Activated T-cell treated with anti-CD3 and anti-CD28 coated beads, Interleukin-2, amount 50 U/mL, for 72 hours (primary cell): ENCODE results near the gene KCTD11. TPM values are rescaled to one million over a fixed set of nuclear protein-coding genes. Genes with fewer than 3 reads are reported as not detected.
"Not testable (repeated sequence)": the region's sequence is repeated elsewhere in the genome, so short reads cannot be mapped to it uniquely, and the experiment has no call there.

ENCODE experiments used
- ATAC-seq, 2 donors: fragments of 150-1000 bp; cut with Tn5 transposase; replicated peaks in 1 of 2; 2 replicates each; pipeline ENCODE4 v1.10.0; 2021; ENCODE audit warnings: moderate library complexity in 2 of 2, mild to moderate bottlenecking in 1 of 2
- DNase-seq, 2 donors: peaks; one replicate each; pipeline ENCODE4 v3.0.0; 2021 to 2022; ENCODE audit warnings: mixed read lengths in 1 of 2
- H3K27ac Mint-ChIP-seq: one replicate; pipeline ENCODE4 v1.8.0; 2022; ENCODE audit warnings: mild to moderate bottlenecking, moderate library complexity, mixed read lengths
- H3K27me3 Mint-ChIP-seq: one replicate; pipeline ENCODE4 v1.8.0; 2022; ENCODE audit warnings: low read depth, mixed read lengths
- H3K36me3 Mint-ChIP-seq, 2 donors: one replicate each; pipeline ENCODE4 v1.8.0; 2022; ENCODE audit warnings: mixed read lengths in 2 of 2, mild to moderate bottlenecking in 1 of 2; ENCODE audit not compliant: insufficient read depth in 2 of 2
- H3K4me1 Mint-ChIP-seq: one replicate; pipeline ENCODE4 v1.8.0; 2022; ENCODE audit warnings: low read depth, mixed read lengths
- H3K4me3 Mint-ChIP-seq, 2 donors: one replicate each; pipeline ENCODE4 v1.8.0; 2022; ENCODE audit warnings: mild to moderate bottlenecking in 2 of 2, mixed read lengths in 2 of 2, moderate library complexity in 2 of 2
- H3K9me3 Mint-ChIP-seq, 2 donors: one replicate each; pipeline ENCODE4 v1.8.0; 2022; ENCODE audit warnings: mixed read lengths in 2 of 2
- total RNA-seq, 2 donors: library from RNA; stranded (reverse); gene quantifications; one replicate each; pipeline ENCODE4 v1.2.3, GENCODE V29; 2022

Gene KCTD11
- total RNA-seq, 2 donors from 2014 or later, result 4.9 to 5.5 TPM

GRCh38 chr17:7356072-7356549 is 4.1 kb downstream of the KCTD11 start:
- ATAC-seq (peak; percentile 66 to 70), DNase-seq (peak; percentile 91)
- Mint-ChIP-seq H3K36me3 (peaks cover 2 to 4% of the 10 kb centered on the region in 2 donors), H3K27me3 (peaks cover 6% of the 10 kb centered on the region), H3K9me3 (no peaks in the 10 kb centered on the region), H3K4me1 (peaks cover 34% of the 10 kb centered on the region), H3K27ac (no peak overlapping the region), H3K4me3 (no peak overlapping the region)

GRCh38 chr17:7356756-7357155 is 4.8 kb downstream of the KCTD11 start:
- Mint-ChIP-seq H3K27me3 (peaks cover 11% of the 10 kb centered on the region), H3K4me3 (no peak overlapping the region), H3K27ac (no peak overlapping the region), H3K36me3 (peaks cover 0 to 2% of the 10 kb centered on the region in 2 donors), H3K9me3 (no peaks in the 10 kb centered on the region), H3K4me1 (peaks cover 30% of the 10 kb centered on the region)
- DNase-seq (no peak), ATAC-seq (no peak)

- H3K27me3 Mint-ChIP-seq, result peaks cover 12% of the 10 kb centered on the region
- peak overlapping the region; percentile 72 for H3K27ac Mint-ChIP-seq
- H3K4me1 Mint-ChIP-seq, result peaks cover 28% of the 10 kb centered on the region
- DNase-seq, result no peak
- H3K4me3 Mint-ChIP-seq, result no peak overlapping the region
- no peak for ATAC-seq
- H3K9me3 Mint-ChIP-seq, result no peaks in the 10 kb centered on the region
- H3K36me3 Mint-ChIP-seq, result peaks cover 0 to 1% of the 10 kb centered on the region in 2 donors
Measured at GRCh38 chr17:7357381-7357780, 5.4 kb downstream of the KCTD11 start.

- Mint-ChIP-seq H3K4me1 (no peaks in the 10 kb centered on the region), H3K9me3 (no peaks in the 10 kb centered on the region), H3K27ac (no peak overlapping the region), H3K4me3 (no peak overlapping the region), H3K27me3 (peaks cover 8% of the 10 kb centered on the region), H3K36me3 (no peaks in the 10 kb centered on the region)
- no peak for DNase-seq
- ATAC-seq, result no peak
Measured at GRCh38 chr17:7361906-7362305, 9.9 kb downstream of the KCTD11 start.

- peaks cover 5% of the 10 kb centered on the region for H3K27me3 Mint-ChIP-seq
Measured at GRCh38 chr17:7363311-7363710, 11.3 kb downstream of the KCTD11 start.

GRCh38 chr17:7365963-7366362 is 14.0 kb downstream of the KCTD11 start:
- H3K36me3 Mint-ChIP-seq, H3K9me3 Mint-ChIP-seq, DNase-seq, H3K27ac Mint-ChIP-seq, H3K27me3 Mint-ChIP-seq, H3K4me1 Mint-ChIP-seq, H3K4me3 Mint-ChIP-seq, ATAC-seq: not testable (repeated sequence)

More at GRCh38 chr17:7363311-7363710, 11.3 kb downstream of the KCTD11 start:
- Mint-ChIP-seq H3K27ac (no peak overlapping the region), H3K36me3 (no peaks in the 10 kb centered on the region), H3K9me3 (no peaks in the 10 kb centered on the region), H3K4me1 (no peaks in the 10 kb centered on the region), H3K4me3 (no peak overlapping the region)
- ATAC-seq (no peak), DNase-seq (no peak)

GRCh38 chr17:7367083-7367482 is 15.1 kb downstream of the KCTD11 start:
- ATAC-seq (no peak), DNase-seq (no peak)
- H3K36me3 Mint-ChIP-seq, result no peaks in the 10 kb centered on the region
- no peaks in the 10 kb centered on the region for H3K9me3 Mint-ChIP-seq
- no peak overlapping the region for H3K4me3 Mint-ChIP-seq
- no peak overlapping the region for H3K27ac Mint-ChIP-seq
- H3K27me3 Mint-ChIP-seq, result no peaks in the 10 kb centered on the region
- H3K4me1 Mint-ChIP-seq, result no peaks in the 10 kb centered on the region

GRCh38 chr17:7367918-7368598 is 16.1 kb downstream of the KCTD11 start:
- no peak for ATAC-seq
- Mint-ChIP-seq H3K4me1 (no peaks in the 10 kb centered on the region), H3K9me3 (no peaks in the 10 kb centered on the region), H3K4me3 (no peak overlapping the region), H3K27ac (no peak overlapping the region), H3K36me3 (no peaks in the 10 kb centered on the region), H3K27me3 (no peaks in the 10 kb centered on the region)
- DNase-seq, result no peak

GRCh38 chr17:7368599-7368994 is 16.6 kb downstream of the KCTD11 start:
- DNase-seq, H3K4me1 Mint-ChIP-seq, H3K36me3 Mint-ChIP-seq, ATAC-seq, H3K27me3 Mint-ChIP-seq, H3K4me3 Mint-ChIP-seq, H3K27ac Mint-ChIP-seq, H3K9me3 Mint-ChIP-seq: not testable (repeated sequence)

GRCh38 chr17:7369825-7370224 is 17.9 kb downstream of the KCTD11 start:
- H3K4me1 Mint-ChIP-seq, result no peaks in the 10 kb centered on the region
- no peak overlapping the region for H3K27ac Mint-ChIP-seq
- H3K36me3 Mint-ChIP-seq, result no peaks in the 10 kb centered on the region
- DNase-seq, result no peak
- H3K4me3 Mint-ChIP-seq, result no peak overlapping the region
- H3K9me3 Mint-ChIP-seq, result no peaks in the 10 kb centered on the region
- H3K27me3 Mint-ChIP-seq, result no peaks in the 10 kb centered on the region
- no peak for ATAC-seq

GRCh38 chr17:7370853-7371252 is 18.9 kb downstream of the KCTD11 start:
- DNase-seq (no peak), ATAC-seq (no peak)
- no peaks in the 10 kb centered on the region for H3K27me3 Mint-ChIP-seq
- H3K36me3 Mint-ChIP-seq, result no peaks in the 10 kb centered on the region
- no peak overlapping the region for H3K4me3 Mint-ChIP-seq
- no peaks in the 10 kb centered on the region for H3K9me3 Mint-ChIP-seq
- H3K4me1 Mint-ChIP-seq, result no peaks in the 10 kb centered on the region
- H3K27ac Mint-ChIP-seq, result no peak overlapping the region

GRCh38 chr17:7374353-7374752 is 22.4 kb downstream of the KCTD11 start:
- DNase-seq (no peak), ATAC-seq (no peak)
- H3K27ac Mint-ChIP-seq, result no peak overlapping the region
- H3K4me3 Mint-ChIP-seq, result no peak overlapping the region
- H3K27me3 Mint-ChIP-seq, result peaks cover 16% of the 10 kb centered on the region
- peaks cover 2 to 4% of the 10 kb centered on the region in 2 donors for H3K36me3 Mint-ChIP-seq
- peaks cover 2% of the 10 kb centered on the region in 2 donors for H3K9me3 Mint-ChIP-seq
- no peaks in the 10 kb centered on the region for H3K4me1 Mint-ChIP-seq

GRCh38 chr17:7379134-7379533 is 27.2 kb downstream of the KCTD11 start:
- H3K36me3 Mint-ChIP-seq, result peaks cover 2 to 5% of the 10 kb centered on the region in 2 donors
- no peak overlapping the region for H3K4me3 Mint-ChIP-seq
- H3K27me3 Mint-ChIP-seq, result peaks cover 49% of the 10 kb centered on the region
- no peak for ATAC-seq
- H3K27ac Mint-ChIP-seq, result no peak overlapping the region
- H3K9me3 Mint-ChIP-seq, result peaks cover 2 to 3% of the 10 kb centered on the region in 2 donors
- no peak for DNase-seq
- H3K4me1 Mint-ChIP-seq, result no peaks in the 10 kb centered on the region

GRCh38 chr17:7380321-7380720 is 28.4 kb downstream of the KCTD11 start:
- Mint-ChIP-seq H3K4me3 (peak overlapping the region; percentile 11 to 16), H3K27ac (no peak overlapping the region), H3K4me1 (peaks cover 8% of the 10 kb centered on the region)

More at GRCh38 chr17:7380321-7380720, 28.4 kb downstream of the KCTD11 start:
- peaks cover 49% of the 10 kb centered on the region for H3K27me3 Mint-ChIP-seq
- peaks cover 2 to 3% of the 10 kb centered on the region in 2 donors for H3K9me3 Mint-ChIP-seq
- DNase-seq (no peak), ATAC-seq (no peak)
- H3K36me3 Mint-ChIP-seq, result peaks cover 2 to 5% of the 10 kb centered on the region in 2 donors
